ENCODE data around the gene CLIP4.

The CLIP4 gene

DNA sequence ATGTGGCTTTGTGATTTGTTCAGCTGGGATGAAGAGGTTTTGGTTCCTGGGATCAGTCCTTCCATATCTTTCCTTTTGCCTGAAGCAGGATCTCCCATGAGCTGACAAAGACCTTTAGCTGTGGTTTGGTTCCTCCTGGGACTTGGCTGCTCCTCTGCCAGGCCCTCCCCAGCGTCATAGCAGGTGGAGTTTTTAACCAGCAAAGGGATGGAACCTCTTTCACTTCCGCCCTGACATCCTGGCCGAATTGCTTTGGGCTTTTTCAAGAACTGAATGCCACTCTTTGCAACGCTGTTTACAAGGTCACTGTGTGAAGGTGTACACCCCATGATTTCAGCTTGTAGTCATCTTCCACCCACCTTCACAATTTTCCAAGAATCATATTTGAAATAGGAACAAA is 41.3 kb upstream of the CLIP4 start:
- Histone ChIP-seq H2AFZ (no peak overlapping the region), H3K9ac (no peak overlapping the region), H3K4me2 (ENCODE audit: low read length) (no peak overlapping the region), H3K27me3 (ENCODE audit: control insufficient read depth, insufficient read depth, low read length) (no peaks in the 10 kb centered on the region), H3K36me3 (ENCODE audit: control insufficient read depth, insufficient read depth, low read length) (no peaks in the 10 kb centered on the region), H3K79me2 (no peaks in the 10 kb centered on the region), H3K4me3 (ENCODE audit: low read depth, low read length) (no peak overlapping the region), H3K4me1 (no peaks in the 10 kb centered on the region), H3K9me3 (ENCODE audit: control insufficient read depth, low read length) (no peaks in the 10 kb centered on the region), H3K27ac (no peak overlapping the region)
- TF ChIP-seq, protein P1, sequence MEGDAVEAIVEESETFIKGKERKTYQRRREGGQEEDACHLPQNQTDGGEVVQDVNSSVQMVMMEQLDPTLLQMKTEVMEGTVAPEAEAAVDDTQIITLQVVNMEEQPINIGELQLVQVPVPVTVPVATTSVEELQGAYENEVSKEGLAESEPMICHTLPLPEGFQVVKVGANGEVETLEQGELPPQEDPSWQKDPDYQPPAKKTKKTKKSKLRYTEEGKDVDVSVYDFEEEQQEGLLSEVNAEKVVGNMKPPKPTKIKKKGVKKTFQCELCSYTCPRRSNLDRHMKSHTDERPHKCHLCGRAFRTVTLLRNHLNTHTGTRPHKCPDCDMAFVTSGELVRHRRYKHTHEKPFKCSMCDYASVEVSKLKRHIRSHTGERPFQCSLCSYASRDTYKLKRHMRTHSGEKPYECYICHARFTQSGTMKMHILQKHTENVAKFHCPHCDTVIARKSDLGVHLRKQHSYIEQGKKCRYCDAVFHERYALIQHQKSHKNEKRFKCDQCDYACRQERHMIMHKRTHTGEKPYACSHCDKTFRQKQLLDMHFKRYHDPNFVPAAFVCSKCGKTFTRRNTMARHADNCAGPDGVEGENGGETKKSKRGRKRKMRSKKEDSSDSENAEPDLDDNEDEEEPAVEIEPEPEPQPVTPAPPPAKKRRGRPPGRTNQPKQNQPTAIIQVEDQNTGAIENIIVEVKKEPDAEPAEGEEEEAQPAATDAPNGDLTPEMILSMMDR (IDR thresholded peaks at IDR 0.05): no peak

GRCh38 chr2:29074411-29074810 is 40.8 kb upstream of the CLIP4 start, which contains the start of gene PCARE:
Gene PCARE (minus strand): TSS chr2:29074523. CDS start chr2:29074261, 262 bp downstream.
- no peak within 1 kb of the TSS for H3K9ac ChIP-seq
- no peaks in the 10 kb centered on the region for H3K9me3 ChIP-seq (ENCODE audit: control insufficient read depth, low read length)
- no peak within 1 kb of the TSS for H3K4me2 ChIP-seq (ENCODE audit: low read length)
- no peak within 1 kb of the TSS for H3K4me3 ChIP-seq (ENCODE audit: low read depth, low read length)
- H3K79me2 ChIP-seq: no peaks in the 10 kb centered on the region
- no peaks in the 10 kb centered on the region for H3K36me3 ChIP-seq (ENCODE audit: control insufficient read depth, insufficient read depth, low read length)
- H2AFZ ChIP-seq: no peak within 1 kb of the TSS
- no peaks in the 10 kb centered on the region for H3K27me3 ChIP-seq (ENCODE audit: control insufficient read depth, insufficient read depth, low read length)
- no peaks in the 10 kb centered on the region for H3K4me1 ChIP-seq
- TF ChIP-seq, protein P1 (IDR thresholded peaks at IDR 0.05): no peak
- no peak within 1 kb of the TSS for H3K27ac ChIP-seq

DNA sequence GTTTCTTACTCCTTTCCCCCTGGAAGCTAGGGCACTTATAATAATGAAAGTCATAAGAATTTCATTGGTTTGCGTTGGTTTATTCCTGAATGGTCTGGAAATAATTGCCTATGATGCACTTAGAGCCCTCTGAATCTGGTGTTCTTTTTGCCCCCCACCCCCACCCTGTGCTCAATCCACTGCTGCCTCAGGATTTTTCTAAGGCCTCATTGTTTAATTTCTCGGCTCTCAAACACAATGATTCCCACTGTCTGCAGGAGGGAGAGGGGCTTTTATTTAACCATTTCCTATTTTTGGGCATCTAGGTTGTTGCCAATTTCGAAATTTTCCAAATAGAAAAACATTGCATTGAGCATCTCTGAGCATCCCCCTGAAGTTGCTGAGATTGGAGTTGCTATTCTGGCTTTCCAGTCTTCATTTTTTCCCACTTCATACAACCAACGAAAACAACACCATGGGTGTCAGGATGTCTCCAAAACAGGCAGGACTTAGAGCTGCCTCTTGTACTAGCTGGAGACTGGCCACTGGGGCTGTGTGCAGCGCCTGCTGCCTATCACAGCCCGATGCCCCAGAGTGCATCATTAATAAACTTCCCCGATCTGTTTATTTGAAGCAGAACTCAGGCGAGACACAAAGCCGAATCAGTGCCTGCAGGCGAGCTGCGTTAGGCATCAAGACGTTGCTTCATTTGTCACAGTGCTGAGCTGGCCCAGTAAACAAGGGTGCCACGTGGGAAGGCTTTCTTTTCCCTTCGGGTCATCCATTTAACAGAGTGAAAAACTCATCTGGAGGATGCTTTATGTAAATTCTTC is 39.1 kb upstream of the CLIP4 start:
- TF ChIP-seq, protein P1 (IDR thresholded peaks at IDR 0.05): no peak
- no peaks in the 10 kb centered on the region for H3K79me2 ChIP-seq
- H3K4me2 ChIP-seq (ENCODE audit: low read length): no peak overlapping the region
- no peak overlapping the region for H3K9ac ChIP-seq
- no peaks in the 10 kb centered on the region for H3K9me3 ChIP-seq (ENCODE audit: control insufficient read depth, low read length)
- no peak overlapping the region for H3K27ac ChIP-seq
- no peaks in the 10 kb centered on the region for H3K4me1 ChIP-seq
- no peaks in the 10 kb centered on the region for H3K27me3 ChIP-seq (ENCODE audit: control insufficient read depth, insufficient read depth, low read length)
- no peak overlapping the region for H2AFZ ChIP-seq
- H3K4me3 ChIP-seq (ENCODE audit: low read depth, low read length): no peak overlapping the region
- H3K36me3 ChIP-seq (ENCODE audit: control insufficient read depth, insufficient read depth, low read length): no peaks in the 10 kb centered on the region

- Histone ChIP-seq H3K9ac (no peak overlapping the region), H3K27ac (no peak overlapping the region), H3K27me3 (ENCODE audit: control insufficient read depth, insufficient read depth, low read length) (no peaks in the 10 kb centered on the region), H3K4me1 (no peaks in the 10 kb centered on the region), H3K79me2 (no peaks in the 10 kb centered on the region), H3K9me3 (ENCODE audit: control insufficient read depth, low read length) (no peaks in the 10 kb centered on the region), H3K36me3 (ENCODE audit: control insufficient read depth, insufficient read depth, low read length) (no peaks in the 10 kb centered on the region), H2AFZ (no peak overlapping the region), H3K4me3 (ENCODE audit: low read depth, low read length) (no peak overlapping the region), H3K4me2 (ENCODE audit: low read length) (no peak overlapping the region)
- TF ChIP-seq, protein P1 (IDR thresholded peaks at IDR 0.05): no peak
Measured at GRCh38 chr2:29079887-29080286, 35.3 kb upstream of the CLIP4 start.

Measured in parathyroid adenoma (tissue), 2 donors.